GM18520 (cell line): Measurements from ENCODE around the gene HEXD.
"Not testable (repeated sequence)": the region's sequence is repeated elsewhere in the genome, so short reads cannot be mapped to it uniquely, and the experiment has no call there.

Source experiments
- ATAC-seq: cut with Tn5 transposase; IDR thresholded peaks from one replicate; pipeline ENCODE4 v1.9.1; 2021; ENCODE audit not compliant: unreplicated experiment

The HEXD gene

DNA sequence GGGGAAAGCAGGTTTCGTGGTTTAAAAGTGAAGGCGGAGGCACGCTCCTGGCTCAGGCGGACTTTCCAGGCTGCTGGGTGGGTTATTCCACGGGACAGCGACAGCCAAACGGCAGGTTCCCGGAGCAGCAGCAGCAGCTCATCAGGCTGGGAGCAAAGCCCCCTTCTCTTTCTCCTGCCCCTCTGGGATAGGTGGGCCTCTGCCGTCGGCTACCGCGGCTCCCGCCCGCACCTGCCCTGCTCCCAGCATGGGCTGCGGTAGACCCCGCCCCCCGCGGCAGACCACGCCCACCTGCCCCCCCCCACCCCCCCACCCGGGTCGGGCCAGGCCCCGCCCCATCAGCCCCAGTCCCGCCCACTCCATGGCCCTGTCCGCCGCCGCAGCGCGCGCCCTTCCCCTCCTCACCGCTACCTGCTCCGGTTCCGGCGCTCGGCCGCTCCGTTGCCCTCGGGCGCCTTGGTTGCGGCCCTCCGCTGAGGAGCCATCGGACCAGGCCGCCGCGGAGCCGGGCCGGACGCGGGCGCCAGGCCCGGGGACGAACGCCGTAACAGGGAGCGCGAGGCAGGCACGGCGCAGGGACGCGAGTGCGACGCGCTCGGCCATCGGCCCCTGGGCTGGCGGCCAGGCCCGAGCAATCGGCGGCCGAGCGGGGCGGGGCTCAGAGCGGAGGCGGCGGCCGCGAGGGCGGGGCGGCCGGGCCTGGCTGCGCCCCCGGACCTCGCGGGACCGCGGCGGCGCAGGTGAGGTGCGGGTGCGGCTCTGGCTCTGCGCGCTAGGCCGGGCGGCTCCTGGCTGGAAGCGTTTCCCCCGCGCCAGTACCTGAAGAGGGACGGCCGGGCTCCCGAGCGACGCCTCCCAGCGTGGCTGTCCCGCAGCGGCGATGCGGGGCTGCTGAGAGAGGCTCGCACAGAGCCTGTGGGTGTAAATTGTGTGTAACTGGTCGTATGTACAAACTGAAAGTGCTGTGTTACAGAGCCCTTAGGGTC is at the start of gene HEXD, which contains the start of gene OGFOD3:
Gene HEXD (plus strand): TSS at position 347 of the 986 bp plus-strand sequence. CDS start 1,453 bp downstream, outside the sequence.
Gene OGFOD3 (minus strand): TSS at position 586 of the 986 bp plus-strand sequence. CDS start 101 bp downstream, at position 485.
- peak; percentile 82 for ATAC-seq

DNA sequence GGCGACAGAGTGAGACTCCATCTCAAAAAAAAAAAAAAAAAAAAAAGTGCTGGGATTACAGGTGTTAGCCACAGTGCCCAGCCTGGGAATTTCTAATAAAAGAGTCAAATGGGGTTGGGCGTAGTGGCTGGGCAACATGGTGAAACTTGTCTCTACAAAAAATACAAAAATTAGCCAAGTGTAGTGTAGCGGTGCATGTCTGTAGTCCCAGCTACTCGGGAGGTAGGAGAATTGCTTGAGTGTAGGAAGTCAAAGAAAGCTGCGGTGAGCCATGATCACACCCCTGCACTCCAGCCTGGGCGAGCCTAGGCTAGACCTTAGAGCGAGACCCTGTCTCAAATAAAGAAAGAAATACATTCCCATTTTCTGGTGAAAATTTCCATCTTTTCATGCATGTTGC is 48.9 kb upstream of the HEXD start:
- no peak for ATAC-seq

DNA sequence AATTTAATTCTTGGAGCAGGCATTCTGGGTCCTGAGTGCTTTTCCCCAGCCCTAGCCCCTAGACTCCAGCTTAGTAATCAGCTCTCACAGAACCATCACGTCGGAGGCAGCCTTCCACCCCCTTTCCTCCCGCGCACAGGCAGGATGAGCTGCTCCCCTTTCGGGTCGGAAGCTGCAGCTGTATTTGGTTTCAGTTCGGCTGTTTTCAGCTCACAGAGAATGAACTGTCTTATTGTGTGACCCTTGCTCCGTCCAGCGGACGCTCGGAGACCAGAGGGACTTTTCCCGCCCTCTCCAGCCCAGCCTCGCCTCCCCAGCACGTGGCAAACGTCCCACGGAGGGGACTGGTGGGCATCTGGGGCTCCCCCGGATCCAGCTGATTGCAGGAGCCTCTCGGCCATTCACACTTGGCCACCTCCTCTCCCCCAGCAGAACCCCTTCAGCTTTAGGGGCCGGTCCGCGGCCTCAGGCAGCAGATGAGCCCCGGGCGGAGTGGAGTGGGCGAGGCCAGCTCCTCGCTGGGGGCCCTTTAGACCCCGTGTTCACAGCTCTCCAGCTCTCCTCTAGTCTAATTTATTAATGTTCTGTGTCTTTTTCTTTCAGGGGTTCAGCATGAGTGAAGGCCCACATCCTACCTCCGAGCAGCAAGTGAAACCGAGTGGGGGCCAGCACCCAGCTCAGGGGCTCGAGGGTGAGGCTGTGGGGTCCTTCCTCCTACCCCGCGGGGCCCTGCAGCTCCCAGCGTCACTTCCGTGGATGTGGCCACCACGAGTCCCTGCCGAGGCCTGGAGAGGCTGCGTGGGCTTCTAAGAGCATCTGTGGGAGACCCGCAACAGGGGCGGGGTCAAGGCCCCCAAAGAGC is 47.4 kb upstream of the HEXD start:
- ATAC-seq: no peak

GRCh38 chr17:82371333-82372248 is 46.6 kb upstream of the HEXD start, which contains the start of gene UTS2R:
Gene UTS2R (plus strand): TSS chr17:82371765. CDS start chr17:82374325, 2,560 bp downstream.
- ATAC-seq: no peak

GRCh38 chr17:82372249-82373071 is 45.7 kb upstream of the HEXD start:
- ATAC-seq: no peak

- ATAC-seq: not testable (repeated sequence)
Measured at GRCh38 chr17:82373072-82373452, 45.1 kb upstream of the HEXD start.

- ATAC-seq: no peak
Measured at GRCh38 chr17:82373731-82374625, 44.2 kb upstream of the HEXD start.

- no peak for ATAC-seq
Measured at GRCh38 chr17:82374626-82375331, 43.4 kb upstream of the HEXD start.

- ATAC-seq: no peak
Measured at GRCh38 chr17:82375359-82376041, 42.6 kb upstream of the HEXD start.

- ATAC-seq: no peak
Measured at GRCh38 chr17:82376042-82376730, 42.0 kb upstream of the HEXD start.

GRCh38 chr17:82377294-82377693 is 40.9 kb upstream of the HEXD start:
- ATAC-seq: not testable (repeated sequence)

- no peak for ATAC-seq
Measured at GRCh38 chr17:82377924-82378740, 40.0 kb upstream of the HEXD start.

DNA sequence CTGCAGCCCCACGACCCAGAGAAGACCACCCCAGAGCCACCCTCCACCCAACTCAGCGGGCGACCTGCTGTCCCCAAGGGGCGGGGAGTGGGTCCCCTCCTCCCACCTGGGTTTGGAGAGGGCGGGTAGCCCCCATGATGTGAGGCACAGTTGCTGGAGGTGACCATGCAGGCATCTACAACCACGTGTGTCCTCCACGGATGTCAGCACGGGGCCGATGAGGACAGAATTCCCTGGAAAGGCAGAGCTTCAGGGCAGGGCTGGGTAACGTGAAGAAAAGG is 39.5 kb upstream of the HEXD start:
- no peak for ATAC-seq

DNA sequence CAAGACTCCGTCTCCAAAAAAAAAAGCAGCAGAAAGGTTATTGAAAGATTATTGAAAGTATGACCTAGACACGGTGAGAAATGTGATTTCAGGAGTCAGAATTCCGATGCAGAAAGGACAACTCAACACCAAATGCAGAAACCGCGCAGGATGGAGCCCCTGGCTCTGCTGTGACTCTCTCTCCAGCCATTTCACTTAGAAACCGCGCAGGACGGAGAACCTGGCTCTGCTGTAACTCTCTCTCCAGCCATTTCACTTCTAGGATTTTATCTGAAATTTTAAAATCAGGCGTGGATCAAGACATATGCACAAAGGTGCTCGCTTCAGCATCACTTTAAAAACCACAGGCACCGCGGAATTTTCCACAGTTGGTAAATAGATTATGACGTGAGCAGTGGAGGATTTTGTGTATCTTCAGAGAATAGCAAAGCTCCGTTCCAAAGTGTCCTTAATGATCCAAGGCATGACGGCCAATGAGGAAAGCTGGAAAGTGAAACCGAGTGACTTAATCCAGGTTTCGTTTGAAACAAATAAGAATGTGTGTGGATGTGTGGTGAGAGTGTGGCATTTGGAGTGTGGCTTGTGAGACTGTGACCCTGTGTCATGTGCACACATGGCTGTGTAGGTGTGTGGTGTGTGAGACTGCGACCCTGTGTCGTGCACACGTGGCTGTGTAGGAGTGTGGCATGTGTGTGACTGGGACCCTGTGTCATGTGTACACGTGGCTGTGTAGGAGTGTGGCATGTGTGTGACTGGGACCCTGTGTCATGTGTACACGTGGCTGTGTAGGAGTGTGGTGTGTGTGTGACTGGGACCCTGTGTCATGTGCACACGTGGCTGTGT is 37.1 kb upstream of the HEXD start:
- no peak for ATAC-seq

DNA sequence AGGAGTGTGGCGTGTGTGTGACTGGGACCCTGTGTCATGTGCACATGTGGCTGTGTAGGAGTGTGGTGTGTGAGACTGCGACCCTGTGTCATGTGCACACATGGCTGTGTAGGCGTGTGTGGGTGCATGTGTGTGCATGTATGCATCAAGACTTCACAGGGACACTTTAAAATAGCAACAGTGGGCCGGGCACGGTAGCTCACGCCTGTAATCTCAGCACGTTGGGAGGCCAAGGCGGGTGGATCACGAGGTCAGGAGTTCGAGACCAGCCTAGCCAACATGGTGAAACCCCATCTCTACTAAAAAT is 36.5 kb upstream of the HEXD start:
- not testable (repeated sequence) for ATAC-seq
